H1 (cell line): Measurements from ENCODE around the gene GTF2H2.
"Not testable (repeated sequence)": the region's sequence is repeated elsewhere in the genome, so short reads cannot be mapped to it uniquely, and the experiment has no call there.

Experiments used
- CTCF ChIP-seq, 3 experiments: IDR thresholded peaks; 1 replicate in 2 of 3; 2 replicates in 1 of 3; pipeline versions ENCODE4 v1.5.1 to v1.6.1; 2011; ENCODE audit warnings: low read length in 3 of 3, mild to moderate bottlenecking in 3 of 3, inconsistent platforms in 2 of 3, low read depth in 1 of 3, moderate library complexity in 1 of 3; ENCODE audit not compliant: insufficient read depth in 1 of 3; ENCODE audit errors: control extremely low read depth in 1 of 3
- EZH2 ChIP-seq: fragments of 200-600 bp; sonication (generic); IDR thresholded peaks from 2 replicates; pipeline ENCODE4 v1.7.1; 2012; ENCODE audit warnings: low read depth, mild to moderate bottlenecking, moderate library complexity, low read length, inconsistent platforms; ENCODE audit not compliant: severe bottlenecking
- JUN ChIP-seq: IDR thresholded peaks from 2 replicates; pipeline ENCODE4 v1.6.1; 2011; ENCODE audit warnings: low read depth, mild to moderate bottlenecking, improper control_type of control experiment, low read length
- POLR2AphosphoS5 ChIP-seq: IDR thresholded peaks from 2 replicates; pipeline ENCODE4 v1.6.1; 2011; ENCODE audit warnings: low read depth, low read length
- RXRA ChIP-seq: IDR thresholded peaks from 2 replicates; pipeline ENCODE4 v1.6.1; 2011; ENCODE audit warnings: low read depth, mild to moderate bottlenecking, low read length, moderate library complexity; ENCODE audit not compliant: insufficient read depth
- SP1 ChIP-seq: IDR thresholded peaks from 2 replicates; pipeline ENCODE4 v1.6.1; 2011; ENCODE audit warnings: low read depth, low read length

GRCh38 chr5:71089773-71090172 lies 22.3 kb upstream of the GTF2H2 start:
- TF ChIP-seq RXRA; JUN; EZH2; SP1; POLR2AphosphoS5; CTCF (IDR thresholded peaks at IDR 0.05; ENCODE audit: control extremely low read depth in 1 of 3, insufficient read depth in 1 of 3, low read depth in 1 of 3, low read length in 3 of 3): not testable (repeated sequence)
